Neural cell (in vitro differentiated cells): ENCODE data around the gene ANKRD33. TPM values are rescaled to one million over a fixed set of nuclear protein-coding genes. Genes with fewer than 3 reads are reported as not detected.

Experiments
- H2AFZ ChIP-seq: fragments of 200-600, 300-800 bp; sonication (generic), shearing (Covaris generic); 2 replicates; pipeline ENCODE4 v1.6.0; 2014; ENCODE audit warnings: low read depth, mild to moderate bottlenecking, antibody characterized with exemption, low read length, moderate library complexity
- H3F3A ChIP-seq: fragments of 200-600 bp; shearing (Covaris generic); 2 replicates; pipeline ENCODE4 v1.6.1; 2016; ENCODE audit warnings: mild to moderate bottlenecking, moderate library complexity, mixed read lengths, antibody characterized with exemption, low read length; ENCODE audit not compliant: insufficient read depth, poor library complexity, severe bottlenecking
- H3K27ac ChIP-seq: fragments of 200-600, 300-800 bp; sonication (generic), shearing (Covaris generic); 2 replicates; pipeline ENCODE4 v1.5.1; 2014; ENCODE audit warnings: mild to moderate bottlenecking, low read length, moderate library complexity
- H3K27me3 ChIP-seq: fragments of 300-800, 200-600 bp; sonication (generic), shearing (Covaris generic); 2 replicates; pipeline ENCODE4 v1.6.0; 2014; ENCODE audit warnings: mild to moderate bottlenecking, low read depth, low read length, moderate library complexity; ENCODE audit not compliant: insufficient read depth
- H3K36me3 ChIP-seq: fragments of 300-800, 200-600 bp; sonication (generic), shearing (Covaris generic); 2 replicates; pipeline ENCODE4 v1.5.1; 2014; ENCODE audit warnings: mild to moderate bottlenecking, antibody characterized with exemption, low read length, moderate library complexity; ENCODE audit not compliant: insufficient read depth
- H3K4me2 ChIP-seq: fragments of 300-800, 200-600 bp; sonication (generic), shearing (Covaris generic); 2 replicates; pipeline ENCODE4 v1.6.0; 2014; ENCODE audit warnings: mild to moderate bottlenecking, low read length
- H3K4me3 ChIP-seq: fragments of 300-800, 200-600 bp; sonication (generic), shearing (Covaris generic); 2 replicates; pipeline ENCODE4 v1.5.1; 2014; ENCODE audit warnings: mild to moderate bottlenecking, low read length, moderate library complexity
- H3K79me2 ChIP-seq: fragments of 200-600 bp; shearing (Covaris generic); replicated peaks from 2 replicates; pipeline ENCODE4 v1.6.0; 2014; ENCODE audit warnings: mild to moderate bottlenecking, low read length, moderate library complexity; ENCODE audit not compliant: insufficient read depth
- H3K9ac ChIP-seq: fragments of 300-800, 200-600 bp; sonication (generic), shearing (Covaris generic); 2 replicates; pipeline ENCODE4 v1.6.1; 2016; ENCODE audit warnings: mild to moderate bottlenecking, low read length, mixed read lengths
- H3K9me2 ChIP-seq: fragments of 200-600 bp; shearing (Covaris generic); 2 replicates; pipeline ENCODE4 v1.6.1; 2016; ENCODE audit warnings: mild to moderate bottlenecking, low read length, mixed read lengths; ENCODE audit not compliant: insufficient read depth
- H3K9me3 ChIP-seq: fragments of 200-600, 300-800 bp; sonication (generic), shearing (Covaris generic); 2 replicates; pipeline ENCODE4 v1.6.1; 2016; ENCODE audit warnings: mild to moderate bottlenecking, mixed run types, low read length, moderate library complexity, mixed read lengths
- H4K20me1 ChIP-seq: fragments of 200-600 bp; shearing (Covaris generic); 2 replicates; pipeline ENCODE4 v1.6.1; 2016; ENCODE audit warnings: mild to moderate bottlenecking, mixed run types; ENCODE audit not compliant: insufficient read depth
- CTCF ChIP-seq: fragments of 450-650 bp; IDR thresholded peaks from 2 replicates; pipeline ENCODE4 v1.5.1; 2014; ENCODE audit warnings: antibody characterized with exemption, mild to moderate bottlenecking, moderate library complexity; ENCODE audit not compliant: poor library complexity, severe bottlenecking
- EP300 ChIP-seq: fragments of 450-650 bp; conservative IDR thresholded peaks from 2 replicates; pipeline ENCODE4 v1.6.1; 2014; ENCODE audit warnings: antibody characterized with exemption, mild to moderate bottlenecking, moderate library complexity; ENCODE audit not compliant: poor library complexity, severe bottlenecking
- EZH2 ChIP-seq: fragments of 200-600, 300-800 bp; shearing (Covaris generic), sonication (generic); IDR thresholded peaks from 2 replicates; pipeline ENCODE4 v1.6.1; 2014; ENCODE audit warnings: antibody characterized with exemption, low read length, borderline replicate concordance, mild to moderate bottlenecking; ENCODE audit not compliant: insufficient read depth, poor library complexity, severe bottlenecking
- MXI1 ChIP-seq: fragments of 450-650 bp; conservative IDR thresholded peaks from 2 replicates; pipeline ENCODE4 v1.6.1; 2014; ENCODE audit warnings: antibody characterized with exemption, mild to moderate bottlenecking; ENCODE audit not compliant: poor library complexity, severe bottlenecking
- POLR2AphosphoS5 ChIP-seq: IDR thresholded peaks from 2 replicates; pipeline ENCODE4 v1.6.1; 2012
- RAD21 ChIP-seq: fragments of 450-650 bp; conservative IDR thresholded peaks from 2 replicates; pipeline ENCODE4 v1.6.1; 2014; ENCODE audit warnings: antibody characterized with exemption, mild to moderate bottlenecking, moderate library complexity
- REST ChIP-seq: IDR thresholded peaks from 2 replicates; pipeline ENCODE4 v1.6.1; 2012; ENCODE audit warnings: borderline replicate concordance
- SMC3 ChIP-seq: fragments of 450-650 bp; conservative IDR thresholded peaks from 2 replicates; pipeline ENCODE4 v1.6.1; 2014; ENCODE audit warnings: antibody characterized with exemption, mild to moderate bottlenecking, moderate library complexity; ENCODE audit not compliant: poor library complexity
- TAF1 ChIP-seq: IDR thresholded peaks from 2 replicates; pipeline ENCODE4 v1.6.1; 2012; ENCODE audit warnings: low read depth
- polyA plus RNA-seq: library from polyadenylated mRNA; depleted of rRNA; stranded (reverse); fragments of >200 nt; gene quantifications from 2 replicates; pipeline ENCODE4 v1.2.3, GENCODE V29; 2014

ANKRD33 gene
- polyA plus RNA-seq, 1 donor from 2014 or later: not detected

GRCh38 chr12:51863933-51864832 is 23.7 kb upstream of the ANKRD33 start:
- H2AFZ ChIP-seq: peak overlapping the region; percentile 56
- peak overlapping the region; percentile 34 for H3K27ac ChIP-seq
- H4K20me1 ChIP-seq: no peaks in the 10 kb centered on the region
- H3K9ac ChIP-seq: peak overlapping the region; percentile 69
- H3K9me3 ChIP-seq: no peaks in the 10 kb centered on the region
- H3K9me2 ChIP-seq: no peaks in the 10 kb centered on the region
- no peaks in the 10 kb centered on the region for H3K36me3 ChIP-seq
- H3K79me2 ChIP-seq: no peaks in the 10 kb centered on the region
- H3K4me3 ChIP-seq: peak overlapping the region; percentile 69
- no peaks in the 10 kb centered on the region for H3F3A ChIP-seq
- H3K27me3 ChIP-seq: peaks cover 13% of the 10 kb centered on the region
- TF ChIP-seq EP300 (no peak), POLR2AphosphoS5 (peak; percentile 62), RAD21 (no peak), EZH2 (no peak), MXI1 (no peak), SMC3 (no peak), TAF1 (no peak), CTCF (no peak), REST (peak; percentile 36)
- H3K4me2 ChIP-seq: peak overlapping the region; percentile 73

DNA sequence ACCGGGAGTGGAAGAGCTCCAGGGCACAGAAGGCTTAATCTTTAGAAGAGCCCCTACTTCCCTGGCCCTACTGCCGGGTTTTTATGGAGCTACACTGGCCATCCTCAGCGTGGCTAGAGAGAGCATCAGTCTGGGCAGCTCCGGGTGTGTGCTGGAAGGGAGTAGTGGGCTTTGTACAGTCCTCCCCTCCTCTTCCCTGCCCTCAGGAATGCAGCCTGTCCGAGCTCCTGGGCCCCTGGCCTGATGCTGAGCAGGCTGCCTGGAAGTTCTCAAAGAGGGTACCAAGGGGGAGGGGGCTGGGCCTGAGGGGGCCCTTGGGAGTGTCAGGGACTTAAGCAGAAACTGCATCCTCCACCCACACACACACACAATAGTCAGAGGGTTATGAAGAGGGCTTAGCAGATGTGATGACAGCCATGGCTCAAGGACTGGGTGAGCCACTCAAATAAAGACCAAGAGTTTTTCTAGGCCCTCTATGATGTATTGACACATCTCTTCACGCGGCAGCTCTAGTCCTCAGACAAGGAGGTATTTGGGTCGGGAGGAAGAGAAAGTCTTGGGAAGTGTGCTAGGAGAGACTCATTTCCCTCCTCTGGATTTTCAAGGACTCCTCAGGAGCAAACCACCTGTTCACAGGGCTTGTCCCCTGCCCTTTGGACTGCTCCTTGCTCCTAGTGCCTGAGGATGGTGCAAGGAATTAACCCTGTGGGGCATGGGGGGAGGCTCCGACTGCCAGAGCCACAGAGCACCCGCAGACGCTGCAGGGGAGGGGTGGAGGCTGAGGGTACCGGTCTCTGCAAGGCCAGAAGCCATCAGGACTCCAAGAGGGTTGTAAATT is 22.9 kb upstream of the ANKRD33 start:
- Histone ChIP-seq H3K9me3 (no peaks in the 10 kb centered on the region), H3K4me2 (peak overlapping the region; percentile 11), H4K20me1 (no peaks in the 10 kb centered on the region), H3K79me2 (no peaks in the 10 kb centered on the region), H3K4me3 (peak overlapping the region; percentile 69), H3K36me3 (no peaks in the 10 kb centered on the region), H3K27ac (no peak overlapping the region), H3K9me2 (no peaks in the 10 kb centered on the region), H3K9ac (peak overlapping the region; percentile 69), H2AFZ (peak overlapping the region; percentile 8), H3K27me3 (peaks cover 16% of the 10 kb centered on the region), H3F3A (no peaks in the 10 kb centered on the region)
- TF ChIP-seq RAD21: no peak
- TF ChIP-seq MXI1: no peak
- no peak for TF ChIP-seq SMC3
- TF ChIP-seq POLR2AphosphoS5: no peak
- TF ChIP-seq REST: no peak
- no peak for TF ChIP-seq TAF1
- no peak for TF ChIP-seq CTCF
- TF ChIP-seq EP300: no peak
- TF ChIP-seq EZH2: no peak
